ENCODE results near the gene FES.

FES gene

DNA sequence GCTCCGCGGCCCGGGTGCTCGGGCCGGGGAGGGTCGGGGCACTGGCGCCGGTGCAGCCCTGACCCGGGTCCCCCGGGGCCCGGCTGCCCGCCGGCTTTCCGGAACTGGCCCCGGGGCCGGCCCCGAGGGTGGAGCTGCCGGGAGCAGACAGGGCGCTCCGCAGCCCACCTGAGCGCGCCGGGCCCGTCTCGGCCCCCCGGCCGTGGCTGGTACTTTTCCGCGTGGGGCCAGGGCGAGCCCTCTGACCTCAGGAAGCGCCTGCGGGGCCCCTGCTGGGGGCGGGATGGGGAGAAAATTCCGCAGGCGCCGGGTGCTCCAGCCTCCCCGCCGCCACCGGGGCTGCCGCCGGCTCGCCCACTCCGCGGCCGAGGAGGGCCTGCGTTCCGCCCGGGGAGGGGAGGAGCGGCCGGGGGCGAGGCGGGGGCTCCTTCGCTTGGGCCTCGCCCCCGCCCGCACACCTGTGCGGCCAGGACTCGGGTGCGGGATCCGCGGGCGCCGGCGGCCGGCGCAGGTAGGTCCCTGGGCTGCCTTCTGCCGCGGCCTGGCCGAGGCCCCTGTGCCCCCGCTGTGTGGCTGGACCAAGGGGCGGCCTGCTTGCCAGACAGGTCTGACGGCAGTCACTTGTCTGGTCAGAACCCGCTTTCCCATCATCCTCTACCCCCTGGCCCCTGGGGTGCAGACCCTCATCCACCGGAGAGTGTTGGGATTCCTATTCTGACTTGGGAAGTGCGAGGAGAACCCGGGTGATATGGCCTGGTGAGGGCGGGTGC is 12.4 kb upstream of the FES start:
- DNase-seq (no peak), ATAC-seq (ENCODE audit: insufficient read depth, low read depth) (peak; percentile 53)
- Histone ChIP-seq H2AFZ (ENCODE audit: low read depth, low read length) (peak overlapping the region; percentile 80), H3K79me2 (ENCODE audit: insufficient read depth, low read length) (peaks cover 11% of the 10 kb centered on the region), H3K27me3 (ENCODE audit: insufficient read depth, low read length, poor library complexity) (no peaks in the 10 kb centered on the region), H3K4me3 (ENCODE audit: low read depth in 1 of 2, low read length in 2 of 2) (peak overlapping the region; percentile 68 to 72; a peak in 3 of 4 replicates), H4K20me1 (ENCODE audit: insufficient read depth, low read length) (peaks cover 10% of the 10 kb centered on the region), H3K36me3 (ENCODE audit: insufficient read depth, low read length) (peaks cover 10% of the 10 kb centered on the region), H3K4me1 (ENCODE audit: insufficient read depth, low read length) (peaks cover 39% of the 10 kb centered on the region), H3K4me2 (ENCODE audit: insufficient read depth, low read length) (peak overlapping the region; percentile 96), H3K9me3 (ENCODE audit: insufficient read depth, low read length, severe bottlenecking) (no peaks in the 10 kb centered on the region), H3K27ac (ENCODE audit: low read length) (peak overlapping the region; percentile 51; the same call in 1 of the 2 replicates), H3K9ac (ENCODE audit: low read depth, low read length) (peak overlapping the region; percentile 73)
- TF ChIP-seq, protein P1, sequence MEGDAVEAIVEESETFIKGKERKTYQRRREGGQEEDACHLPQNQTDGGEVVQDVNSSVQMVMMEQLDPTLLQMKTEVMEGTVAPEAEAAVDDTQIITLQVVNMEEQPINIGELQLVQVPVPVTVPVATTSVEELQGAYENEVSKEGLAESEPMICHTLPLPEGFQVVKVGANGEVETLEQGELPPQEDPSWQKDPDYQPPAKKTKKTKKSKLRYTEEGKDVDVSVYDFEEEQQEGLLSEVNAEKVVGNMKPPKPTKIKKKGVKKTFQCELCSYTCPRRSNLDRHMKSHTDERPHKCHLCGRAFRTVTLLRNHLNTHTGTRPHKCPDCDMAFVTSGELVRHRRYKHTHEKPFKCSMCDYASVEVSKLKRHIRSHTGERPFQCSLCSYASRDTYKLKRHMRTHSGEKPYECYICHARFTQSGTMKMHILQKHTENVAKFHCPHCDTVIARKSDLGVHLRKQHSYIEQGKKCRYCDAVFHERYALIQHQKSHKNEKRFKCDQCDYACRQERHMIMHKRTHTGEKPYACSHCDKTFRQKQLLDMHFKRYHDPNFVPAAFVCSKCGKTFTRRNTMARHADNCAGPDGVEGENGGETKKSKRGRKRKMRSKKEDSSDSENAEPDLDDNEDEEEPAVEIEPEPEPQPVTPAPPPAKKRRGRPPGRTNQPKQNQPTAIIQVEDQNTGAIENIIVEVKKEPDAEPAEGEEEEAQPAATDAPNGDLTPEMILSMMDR (IDR thresholded peaks at IDR 0.05; ENCODE audit: borderline replicate concordance, extremely low read depth, low read length, poor library complexity, severe bottlenecking) = no peak
- TF ChIP-seq EZH2 (IDR thresholded peaks at IDR 0.05; ENCODE audit: borderline replicate concordance, low read depth, low read length, severe bottlenecking) = no peak

GRCh38 chr15:90872486-90873184 is 11.7 kb upstream of the FES start:
- DNase-seq (no peak), ATAC-seq (ENCODE audit: insufficient read depth, low read depth) (no peak)
- peaks cover 17% of the 10 kb centered on the region for H3K36me3 ChIP-seq (ENCODE audit: insufficient read depth, low read length)
- H3K27ac ChIP-seq (ENCODE audit: low read length) = no peak overlapping the region; the same call in 1 of the 2 replicates
- H4K20me1 ChIP-seq (ENCODE audit: insufficient read depth, low read length) = peaks cover 10% of the 10 kb centered on the region
- peak overlapping the region; percentile 73 for H3K9ac ChIP-seq (ENCODE audit: low read depth, low read length)
- TF ChIP-seq, protein P1 (IDR thresholded peaks at IDR 0.05; ENCODE audit: borderline replicate concordance, extremely low read depth, low read length, poor library complexity, severe bottlenecking) = no peak
- TF ChIP-seq EZH2 (IDR thresholded peaks at IDR 0.05; ENCODE audit: borderline replicate concordance, low read depth, low read length, severe bottlenecking) = no peak
- no peaks in the 10 kb centered on the region for H3K9me3 ChIP-seq (ENCODE audit: insufficient read depth, low read length, severe bottlenecking)
- no peak overlapping the region for H2AFZ ChIP-seq (ENCODE audit: low read depth, low read length)
- H3K79me2 ChIP-seq (ENCODE audit: insufficient read depth, low read length) = peaks cover 11% of the 10 kb centered on the region
- peaks cover 39% of the 10 kb centered on the region for H3K4me1 ChIP-seq (ENCODE audit: insufficient read depth, low read length)
- no peaks in the 10 kb centered on the region for H3K27me3 ChIP-seq (ENCODE audit: insufficient read depth, low read length, poor library complexity)
- peak overlapping the region; percentile 96 for H3K4me2 ChIP-seq (ENCODE audit: insufficient read depth, low read length)
- peak overlapping the region; percentile 68 to 72; a peak in 3 of 4 replicates for H3K4me3 ChIP-seq (ENCODE audit: low read depth in 1 of 2, low read length in 2 of 2)

DNA sequence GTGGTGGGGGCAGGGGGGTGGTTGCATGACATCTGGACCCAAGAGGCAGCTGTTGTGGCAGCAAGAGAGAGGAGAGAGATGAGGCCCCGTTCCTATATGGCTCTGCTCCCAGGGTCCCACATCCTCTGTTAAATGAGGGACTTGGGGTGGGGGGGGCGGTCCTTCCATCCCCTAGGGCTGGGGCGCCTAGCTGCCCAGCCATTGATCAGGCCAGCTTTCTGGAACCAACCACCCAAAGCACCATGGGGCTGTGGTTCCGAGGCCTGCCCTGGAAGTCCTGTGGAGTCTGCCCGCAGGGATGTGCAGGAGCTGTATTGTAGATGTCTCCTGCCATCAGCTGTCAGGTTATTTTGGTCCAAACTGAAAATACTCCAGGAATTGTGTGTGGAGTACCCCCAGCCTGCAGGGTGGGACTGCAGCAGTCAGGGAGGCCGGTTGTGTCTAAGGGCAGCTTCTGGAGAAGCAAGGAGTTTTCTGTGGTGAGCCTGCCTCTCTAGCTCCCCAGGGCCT is 10.8 kb upstream of the FES start:
- H3K4me3 ChIP-seq (ENCODE audit: low read depth in 1 of 2, low read length in 2 of 2) = no peak overlapping the region
- H3K4me1 ChIP-seq (ENCODE audit: insufficient read depth, low read length) = peaks cover 39% of the 10 kb centered on the region
- H2AFZ ChIP-seq (ENCODE audit: low read depth, low read length) = no peak overlapping the region
- ATAC-seq (ENCODE audit: insufficient read depth, low read depth) (no peak), DNase-seq (no peak)
- no peaks in the 10 kb centered on the region for H3K27me3 ChIP-seq (ENCODE audit: insufficient read depth, low read length, poor library complexity)
- H4K20me1 ChIP-seq (ENCODE audit: insufficient read depth, low read length) = peaks cover 10% of the 10 kb centered on the region
- peaks cover 25% of the 10 kb centered on the region for H3K36me3 ChIP-seq (ENCODE audit: insufficient read depth, low read length)
- H3K9me3 ChIP-seq (ENCODE audit: insufficient read depth, low read length, severe bottlenecking) = no peaks in the 10 kb centered on the region
- no peak overlapping the region for H3K4me2 ChIP-seq (ENCODE audit: insufficient read depth, low read length)
- H3K27ac ChIP-seq (ENCODE audit: low read length) = no peak overlapping the region
- peaks cover 11% of the 10 kb centered on the region for H3K79me2 ChIP-seq (ENCODE audit: insufficient read depth, low read length)
- TF ChIP-seq EZH2 (IDR thresholded peaks at IDR 0.05; ENCODE audit: borderline replicate concordance, low read depth, low read length, severe bottlenecking) = no peak
- TF ChIP-seq, protein P1 (IDR thresholded peaks at IDR 0.05; ENCODE audit: borderline replicate concordance, extremely low read depth, low read length, poor library complexity, severe bottlenecking) = no peak
- H3K9ac ChIP-seq (ENCODE audit: low read depth, low read length) = no peak overlapping the region
